Astrocyte (in vitro differentiated cells and primary cell): ENCODE measurements around the gene PNMA1.
A peak's percentile ranks its signal among the peaks of the same experiment; 100 is the strongest.

Experiments
- EZH2 ChIP-seq: IDR thresholded peaks from 2 replicates; pipeline ENCODE4 v1.6.1; 2012; ENCODE audit warnings: mild to moderate bottlenecking, low read length, inconsistent platforms; ENCODE audit not compliant: insufficient read depth
- TF ChIP-seq, protein P1 (sequence below): IDR thresholded peaks from 2 replicates; pipeline ENCODE4 v1.5.1; 2011; ENCODE audit warnings: low read depth, mild to moderate bottlenecking, inconsistent platforms, low read length, moderate library complexity; ENCODE audit not compliant: insufficient read depth

DNA sequence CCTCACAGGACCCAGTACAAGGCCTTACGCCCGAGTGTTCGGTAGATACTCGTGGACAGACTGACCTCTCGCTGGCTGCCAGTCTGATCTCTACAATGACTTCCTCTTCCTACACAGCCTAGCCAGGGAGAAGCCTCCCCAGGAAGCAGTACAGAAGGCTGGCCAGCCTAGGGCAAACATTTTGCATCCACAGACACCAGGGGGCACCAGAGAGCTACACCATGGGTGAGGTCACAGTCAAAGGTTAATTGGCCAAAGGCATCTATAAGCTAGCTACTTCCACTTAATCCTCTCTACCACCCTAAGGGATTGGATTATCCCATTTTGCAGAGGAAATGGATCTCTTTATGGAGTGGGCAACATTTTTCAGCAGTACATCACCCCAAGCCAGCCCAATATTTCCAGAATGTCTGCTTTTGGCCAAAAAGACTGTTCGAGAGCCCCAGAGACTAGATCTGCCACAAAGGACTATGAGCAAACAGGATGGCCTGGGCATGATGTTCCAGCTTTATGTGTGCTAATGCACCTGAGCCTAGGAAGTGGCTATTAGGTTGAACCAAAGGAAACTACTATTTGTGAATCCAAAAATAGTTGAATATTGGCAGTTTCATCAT lies 14.6 kb upstream of the PNMA1 start:
- TF ChIP-seq, protein P1, sequence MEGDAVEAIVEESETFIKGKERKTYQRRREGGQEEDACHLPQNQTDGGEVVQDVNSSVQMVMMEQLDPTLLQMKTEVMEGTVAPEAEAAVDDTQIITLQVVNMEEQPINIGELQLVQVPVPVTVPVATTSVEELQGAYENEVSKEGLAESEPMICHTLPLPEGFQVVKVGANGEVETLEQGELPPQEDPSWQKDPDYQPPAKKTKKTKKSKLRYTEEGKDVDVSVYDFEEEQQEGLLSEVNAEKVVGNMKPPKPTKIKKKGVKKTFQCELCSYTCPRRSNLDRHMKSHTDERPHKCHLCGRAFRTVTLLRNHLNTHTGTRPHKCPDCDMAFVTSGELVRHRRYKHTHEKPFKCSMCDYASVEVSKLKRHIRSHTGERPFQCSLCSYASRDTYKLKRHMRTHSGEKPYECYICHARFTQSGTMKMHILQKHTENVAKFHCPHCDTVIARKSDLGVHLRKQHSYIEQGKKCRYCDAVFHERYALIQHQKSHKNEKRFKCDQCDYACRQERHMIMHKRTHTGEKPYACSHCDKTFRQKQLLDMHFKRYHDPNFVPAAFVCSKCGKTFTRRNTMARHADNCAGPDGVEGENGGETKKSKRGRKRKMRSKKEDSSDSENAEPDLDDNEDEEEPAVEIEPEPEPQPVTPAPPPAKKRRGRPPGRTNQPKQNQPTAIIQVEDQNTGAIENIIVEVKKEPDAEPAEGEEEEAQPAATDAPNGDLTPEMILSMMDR, result peak; percentile 95
- no peak for TF ChIP-seq EZH2
